WTC11 (cell line): Measurements from ENCODE around the gene ARHGAP26. TPM values are rescaled to one million over a fixed set of nuclear protein-coding genes. Genes with fewer than 3 reads are reported as not detected.

Source experiments
- ATAC-seq: fragments of 200-7000 bp; cut with Tn5 transposase; 2 replicates; pipeline ENCODE4 v1.10.0; 2021; ENCODE audit warnings: mild to moderate bottlenecking, moderate library complexity
- CTCF ChIA-PET: fragments of 300-600 bp; sonication (Branson Sonifier 250); formaldehyde crosslinking; loops from one replicate; lab custom pipeline; 2021; ENCODE audit warnings: antibody characterized with exemption; lab: Charles Lee
- POLR2A ChIA-PET: fragments of 350-600 bp; sonication (Branson Sonifier 250); formaldehyde crosslinking; loops from one replicate; lab custom pipeline; 2021; ENCODE audit warnings: antibody characterized with exemption; lab: Charles Lee
- DNase-seq: peaks from one replicate; pipeline ENCODE4 v3.0.0; 2021; ENCODE audit warnings: low spot score
- H3K27ac Mint-ChIP-seq: 2 replicates; pipeline ENCODE4 v1.8.0; 2021; ENCODE audit warnings: mixed read lengths
- H3K27me3 Mint-ChIP-seq: 2 replicates; pipeline ENCODE4 v1.8.0; 2021; ENCODE audit warnings: low read depth, mild to moderate bottlenecking, moderate library complexity, mixed read lengths
- H3K36me3 Mint-ChIP-seq: 2 replicates; pipeline ENCODE4 v1.8.0; 2021; ENCODE audit warnings: mixed read lengths
- H3K4me1 Mint-ChIP-seq: 2 replicates; pipeline ENCODE4 v1.8.0; 2022; ENCODE audit warnings: mixed read lengths
- H3K4me3 Mint-ChIP-seq: 2 replicates; pipeline ENCODE4 v1.8.0; 2021; ENCODE audit warnings: mild to moderate bottlenecking, moderate library complexity, mixed read lengths
- H3K9me3 Mint-ChIP-seq: 2 replicates; pipeline ENCODE4 v1.8.0; 2021; ENCODE audit warnings: mixed read lengths
- AR ChIP-seq: fragments of 250-450 bp; sonication (Bioruptor Pico); IDR thresholded peaks from 2 replicates; pipeline ENCODE4 v1.9.0; 2021; ENCODE audit warnings: mild to moderate bottlenecking
- CDX4 ChIP-seq: fragments of 250-450 bp; sonication (Bioruptor Pico); IDR thresholded peaks from 2 replicates; pipeline ENCODE4 v1.9.0; 2021; ENCODE audit warnings: moderate library complexity, mild to moderate bottlenecking, inconsistent platforms, borderline replicate concordance
- ELF4 ChIP-seq: sonication (generic); formaldehyde crosslinking; IDR thresholded peaks from 2 replicates; pipeline ENCODE4 v1.8.1; 2022; ENCODE audit warnings: low read depth, mild to moderate bottlenecking, moderate library complexity, missing genetic modification reagents
- ESRRA ChIP-seq: sonication (generic); formaldehyde crosslinking; IDR thresholded peaks from 2 replicates; pipeline ENCODE4 v1.8.1; 2022; ENCODE audit warnings: mild to moderate bottlenecking, missing genetic modification reagents, borderline replicate concordance
- FOXJ3 ChIP-seq: sonication (generic); formaldehyde crosslinking; IDR thresholded peaks from 2 replicates; pipeline ENCODE4 v1.9.0; 2021; ENCODE audit warnings: missing genetic modification reagents, mild to moderate bottlenecking, borderline replicate concordance
- GRHL2 ChIP-seq: fragments of 250-450 bp; sonication (Bioruptor Pico); IDR thresholded peaks from 2 replicates; pipeline ENCODE4 v1.8.0; 2022; ENCODE audit warnings: mild to moderate bottlenecking, moderate library complexity; ENCODE audit not compliant: insufficient replicate concordance, severe bottlenecking
- GTF2I ChIP-seq: fragments of 250-450 bp; sonication (Bioruptor Pico); conservative IDR thresholded peaks from 2 replicates; pipeline ENCODE4 v1.4.0; 2021; ENCODE audit warnings: mild to moderate bottlenecking
- HMGA2 ChIP-seq: fragments of 250-450 bp; sonication (Bioruptor Pico); IDR thresholded peaks from 2 replicates; pipeline ENCODE4 v1.4.0; 2021; ENCODE audit warnings: mild to moderate bottlenecking, moderate library complexity
- MYBL2 ChIP-seq: sonication (generic); formaldehyde crosslinking; IDR thresholded peaks from 2 replicates; pipeline ENCODE4 v1.8.1; 2023; ENCODE audit warnings: mild to moderate bottlenecking, moderate library complexity, missing genetic modification reagents
- PRRX2 ChIP-seq: fragments of 250-450 bp; sonication (Bioruptor Pico); IDR thresholded peaks from 2 replicates; pipeline ENCODE4 v1.8.0; 2021; ENCODE audit warnings: mild to moderate bottlenecking
- TEAD1 ChIP-seq: sonication (generic); formaldehyde crosslinking; IDR thresholded peaks from 2 replicates; pipeline ENCODE4 v1.8.0; 2022; ENCODE audit warnings: mild to moderate bottlenecking, missing genetic modification reagents
- ZNF219 ChIP-seq: sonication (generic); formaldehyde crosslinking; IDR thresholded peaks from 2 replicates; pipeline ENCODE4 v1.8.0; 2023; ENCODE audit warnings: missing genetic modification reagents, mild to moderate bottlenecking, borderline replicate concordance
- ZNF396 ChIP-seq: fragments of 250-450 bp; sonication (Bioruptor Pico); IDR thresholded peaks from 2 replicates; pipeline ENCODE4 v1.8.0; 2021; ENCODE audit warnings: mild to moderate bottlenecking, moderate library complexity, borderline replicate concordance
- ZNF671 ChIP-seq: fragments of 250-450 bp; sonication (Bioruptor Pico); IDR thresholded peaks from 2 replicates; pipeline ENCODE4 v1.8.0; 2021; ENCODE audit warnings: mild to moderate bottlenecking
- total RNA-seq: library from RNA; stranded (reverse); gene quantifications from 3 replicates; pipeline ENCODE4 v1.2.3, GENCODE V29; 2021
- TF ChIP-seq, protein P1 (sequence below): fragments of 250-450 bp; sonication (Bioruptor Pico); IDR thresholded peaks from 2 replicates; pipeline ENCODE4 v1.9.0; 2021; ENCODE audit warnings: mild to moderate bottlenecking, borderline replicate concordance
- TF ChIP-seq, protein P2 (sequence below): sonication (generic); formaldehyde crosslinking; IDR thresholded peaks from 2 replicates; pipeline ENCODE4 v1.8.0; 2023; ENCODE audit warnings: mild to moderate bottlenecking, missing genetic modification reagents
- TF ChIP-seq, protein P3 (sequence below): sonication (generic); formaldehyde crosslinking; IDR thresholded peaks from 2 replicates; pipeline ENCODE4 v1.8.1; 2022; ENCODE audit warnings: low read depth, mild to moderate bottlenecking, moderate library complexity, missing genetic modification reagents, borderline replicate concordance

Gene ARHGAP26
- total RNA-seq, 1 experiment from 2014 or later: 22.3 TPM

DNA sequence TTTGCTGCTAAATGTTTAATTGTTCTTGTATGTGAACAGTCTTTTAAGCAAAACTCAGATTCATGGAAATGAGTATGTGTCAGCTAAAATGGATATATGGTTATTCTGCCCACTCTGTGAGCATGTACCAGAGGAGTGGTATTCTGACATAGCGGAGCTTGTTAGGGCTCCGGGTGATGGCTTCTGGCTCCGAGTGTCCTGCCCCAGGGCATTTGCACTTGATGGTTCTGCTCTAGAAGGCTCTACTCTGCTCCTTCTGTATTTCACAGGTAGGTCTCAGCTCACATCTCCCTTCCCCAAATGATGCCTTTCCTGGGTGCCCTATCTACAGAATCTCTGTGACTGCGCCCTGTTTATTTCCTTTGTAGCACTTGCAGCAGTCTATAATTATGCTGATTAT lies 113.3 kb downstream of the ARHGAP26 start (continued):
- TF ChIP-seq, protein P1, sequence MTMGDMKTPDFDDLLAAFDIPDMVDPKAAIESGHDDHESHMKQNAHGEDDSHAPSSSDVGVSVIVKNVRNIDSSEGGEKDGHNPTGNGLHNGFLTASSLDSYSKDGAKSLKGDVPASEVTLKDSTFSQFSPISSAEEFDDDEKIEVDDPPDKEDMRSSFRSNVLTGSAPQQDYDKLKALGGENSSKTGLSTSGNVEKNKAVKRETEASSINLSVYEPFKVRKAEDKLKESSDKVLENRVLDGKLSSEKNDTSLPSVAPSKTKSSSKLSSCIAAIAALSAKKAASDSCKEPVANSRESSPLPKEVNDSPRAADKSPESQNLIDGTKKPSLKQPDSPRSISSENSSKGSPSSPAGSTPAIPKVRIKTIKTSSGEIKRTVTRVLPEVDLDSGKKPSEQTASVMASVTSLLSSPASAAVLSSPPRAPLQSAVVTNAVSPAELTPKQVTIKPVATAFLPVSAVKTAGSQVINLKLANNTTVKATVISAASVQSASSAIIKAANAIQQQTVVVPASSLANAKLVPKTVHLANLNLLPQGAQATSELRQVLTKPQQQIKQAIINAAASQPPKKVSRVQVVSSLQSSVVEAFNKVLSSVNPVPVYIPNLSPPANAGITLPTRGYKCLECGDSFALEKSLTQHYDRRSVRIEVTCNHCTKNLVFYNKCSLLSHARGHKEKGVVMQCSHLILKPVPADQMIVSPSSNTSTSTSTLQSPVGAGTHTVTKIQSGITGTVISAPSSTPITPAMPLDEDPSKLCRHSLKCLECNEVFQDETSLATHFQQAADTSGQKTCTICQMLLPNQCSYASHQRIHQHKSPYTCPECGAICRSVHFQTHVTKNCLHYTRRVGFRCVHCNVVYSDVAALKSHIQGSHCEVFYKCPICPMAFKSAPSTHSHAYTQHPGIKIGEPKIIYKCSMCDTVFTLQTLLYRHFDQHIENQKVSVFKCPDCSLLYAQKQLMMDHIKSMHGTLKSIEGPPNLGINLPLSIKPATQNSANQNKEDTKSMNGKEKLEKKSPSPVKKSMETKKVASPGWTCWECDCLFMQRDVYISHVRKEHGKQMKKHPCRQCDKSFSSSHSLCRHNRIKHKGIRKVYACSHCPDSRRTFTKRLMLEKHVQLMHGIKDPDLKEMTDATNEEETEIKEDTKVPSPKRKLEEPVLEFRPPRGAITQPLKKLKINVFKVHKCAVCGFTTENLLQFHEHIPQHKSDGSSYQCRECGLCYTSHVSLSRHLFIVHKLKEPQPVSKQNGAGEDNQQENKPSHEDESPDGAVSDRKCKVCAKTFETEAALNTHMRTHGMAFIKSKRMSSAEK (CRISPR knock-in tag): no peak
- TF ChIP-seq MYBL2 (CRISPR knock-in tag) (no peak), FOXJ3 (no peak), ZNF396 (CRISPR knock-in tag) (no peak), GTF2I (CRISPR knock-in tag) (no peak)
- TF ChIP-seq, protein P2, sequence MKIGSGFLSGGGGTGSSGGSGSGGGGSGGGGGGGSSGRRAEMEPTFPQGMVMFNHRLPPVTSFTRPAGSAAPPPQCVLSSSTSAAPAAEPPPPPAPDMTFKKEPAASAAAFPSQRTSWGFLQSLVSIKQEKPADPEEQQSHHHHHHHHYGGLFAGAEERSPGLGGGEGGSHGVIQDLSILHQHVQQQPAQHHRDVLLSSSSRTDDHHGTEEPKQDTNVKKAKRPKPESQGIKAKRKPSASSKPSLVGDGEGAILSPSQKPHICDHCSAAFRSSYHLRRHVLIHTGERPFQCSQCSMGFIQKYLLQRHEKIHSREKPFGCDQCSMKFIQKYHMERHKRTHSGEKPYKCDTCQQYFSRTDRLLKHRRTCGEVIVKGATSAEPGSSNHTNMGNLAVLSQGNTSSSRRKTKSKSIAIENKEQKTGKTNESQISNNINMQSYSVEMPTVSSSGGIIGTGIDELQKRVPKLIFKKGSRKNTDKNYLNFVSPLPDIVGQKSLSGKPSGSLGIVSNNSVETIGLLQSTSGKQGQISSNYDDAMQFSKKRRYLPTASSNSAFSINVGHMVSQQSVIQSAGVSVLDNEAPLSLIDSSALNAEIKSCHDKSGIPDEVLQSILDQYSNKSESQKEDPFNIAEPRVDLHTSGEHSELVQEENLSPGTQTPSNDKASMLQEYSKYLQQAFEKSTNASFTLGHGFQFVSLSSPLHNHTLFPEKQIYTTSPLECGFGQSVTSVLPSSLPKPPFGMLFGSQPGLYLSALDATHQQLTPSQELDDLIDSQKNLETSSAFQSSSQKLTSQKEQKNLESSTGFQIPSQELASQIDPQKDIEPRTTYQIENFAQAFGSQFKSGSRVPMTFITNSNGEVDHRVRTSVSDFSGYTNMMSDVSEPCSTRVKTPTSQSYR: no peak

DNA sequence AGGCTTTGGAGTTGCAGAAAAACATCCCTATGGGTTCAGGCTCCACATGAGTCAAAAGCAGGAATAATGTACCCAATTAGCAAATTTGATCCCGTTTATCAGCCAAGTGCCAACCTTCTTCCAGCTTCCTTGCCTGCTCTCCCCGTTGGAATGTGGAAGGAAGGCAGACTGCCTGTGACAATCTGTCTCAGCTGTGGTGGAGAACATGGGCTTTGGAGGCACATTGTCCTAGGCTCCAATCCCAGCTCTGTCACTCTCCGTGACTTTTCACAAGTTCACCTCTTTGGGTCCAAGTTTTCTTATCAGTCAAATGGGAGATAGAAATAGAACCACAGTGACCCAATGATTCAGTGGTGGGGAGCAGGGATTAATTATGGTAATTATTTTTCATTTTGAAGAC lies 113.9 kb downstream of the ARHGAP26 start:
- H3K4me1 Mint-ChIP-seq: peaks cover 35% of the 10 kb centered on the region
- TF ChIP-seq ESRRA (CRISPR knock-in tag) (no peak), ZNF671 (CRISPR knock-in tag) (no peak), ELF4 (CRISPR knock-in tag) (no peak), CDX4 (no peak), AR (CRISPR knock-in tag) (no peak), GRHL2 (CRISPR knock-in tag) (no peak), HMGA2 (CRISPR knock-in tag) (no peak), ZNF219 (CRISPR knock-in tag) (no peak), PRRX2 (no peak), TEAD1 (CRISPR knock-in tag) (no peak)
- TF ChIP-seq, protein P3, sequence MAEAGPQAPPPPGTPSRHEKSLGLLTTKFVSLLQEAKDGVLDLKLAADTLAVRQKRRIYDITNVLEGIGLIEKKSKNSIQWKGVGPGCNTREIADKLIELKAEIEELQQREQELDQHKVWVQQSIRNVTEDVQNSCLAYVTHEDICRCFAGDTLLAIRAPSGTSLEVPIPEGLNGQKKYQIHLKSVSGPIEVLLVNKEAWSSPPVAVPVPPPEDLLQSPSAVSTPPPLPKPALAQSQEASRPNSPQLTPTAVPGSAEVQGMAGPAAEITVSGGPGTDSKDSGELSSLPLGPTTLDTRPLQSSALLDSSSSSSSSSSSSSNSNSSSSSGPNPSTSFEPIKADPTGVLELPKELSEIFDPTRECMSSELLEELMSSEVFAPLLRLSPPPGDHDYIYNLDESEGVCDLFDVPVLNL (CRISPR knock-in tag): no peak
- TF ChIP-seq, protein P2: no peak
- DNase-seq (no peak), ATAC-seq (no peak)
- ChIA-PET POLR2A (no interaction called here), CTCF (interaction anchor here (1.0 to 7.6 kb wide), 7 partner anchors 17 to 229 kb away, joined by 3 to 70 read pairs (median 12); partner anchors contain the start of gene ARHGAP26)
- H3K27ac Mint-ChIP-seq: no peak overlapping the region; the same call in 1 of the 2 replicates
- no peaks in the 10 kb centered on the region for H3K9me3 Mint-ChIP-seq
- no peaks in the 10 kb centered on the region for H3K36me3 Mint-ChIP-seq
- no peak overlapping the region for H3K4me3 Mint-ChIP-seq
- no peaks in the 10 kb centered on the region for H3K27me3 Mint-ChIP-seq
